ENCODE measurements around the gene HTT. TPM values are rescaled to one million over a fixed set of nuclear protein-coding genes. Genes with fewer than 3 reads are reported as not detected.

Gene HTT
- total RNA-seq, 1 experiment from 2014 or later = 19.1 TPM

- no peak for DNase-seq (ENCODE audit: low read depth)
Observed at GRCh38 chr4:3247399-3248177, 173.1 kb downstream of the HTT start.

- no peak for DNase-seq (ENCODE audit: low read depth)
Observed at GRCh38 chr4:3248178-3248480, 173.6 kb downstream of the HTT start.

- DNase-seq (ENCODE audit: low read depth) = peak; percentile 19
Observed at GRCh38 chr4:3248811-3249661, 174.6 kb downstream of the HTT start, which contains the start of gene MSANTD1. TSS of gene MSANTD1 (plus strand) at chr4:3249159. CDS start at chr4:3249223, 64 bp downstream.

GRCh38 chr4:3249711-3250437 is 175.4 kb downstream of the HTT start:
- DNase-seq (ENCODE audit: low read depth) = no peak

GRCh38 chr4:3250438-3250955 is 176.0 kb downstream of the HTT start:
- DNase-seq (ENCODE audit: low read depth) = no peak

- no peak for DNase-seq (ENCODE audit: low read depth)
Observed at GRCh38 chr4:3250956-3251690, 176.6 kb downstream of the HTT start.

- DNase-seq (ENCODE audit: low read depth) = no peak
Observed at GRCh38 chr4:3251691-3252479, 177.4 kb downstream of the HTT start.

- no peak for DNase-seq (ENCODE audit: low read depth)
Observed at GRCh38 chr4:3252480-3252828, 178.0 kb downstream of the HTT start.

GRCh38 chr4:3252831-3253641 is 178.6 kb downstream of the HTT start:
- no peak for DNase-seq (ENCODE audit: low read depth)

- no peak for DNase-seq (ENCODE audit: low read depth)
Observed at GRCh38 chr4:3253808-3254207, 179.3 kb downstream of the HTT start.

- DNase-seq (ENCODE audit: low read depth) = no peak
Observed at GRCh38 chr4:3254302-3255131, 180.0 kb downstream of the HTT start.

- DNase-seq (ENCODE audit: low read depth) = no peak
Observed at GRCh38 chr4:3255611-3256186, 181.2 kb downstream of the HTT start.

- no peak for DNase-seq (ENCODE audit: low read depth)
Observed at GRCh38 chr4:3256230-3257102, 182.0 kb downstream of the HTT start.

GRCh38 chr4:3257103-3257555 is 182.6 kb downstream of the HTT start:
- DNase-seq (ENCODE audit: low read depth) = no peak

GRCh38 chr4:3257556-3258482 is 183.3 kb downstream of the HTT start:
- DNase-seq (ENCODE audit: low read depth) = peak; percentile 83
